Activated CD8-positive, alpha-beta memory T cell treated with anti-CD3 and anti-CD28 coated beads for 48 hours (primary cell): ENCODE data around the gene DSC3.
"Not testable (repeated sequence)": the region's sequence is repeated elsewhere in the genome, so short reads cannot be mapped to it uniquely, and the experiment has no call there.

Experiments used
- DNase-seq, 3 experiments: peaks; one replicate each; pipeline ENCODE4 v3.0.0-alpha.2; 2020; ENCODE audit warnings: low read depth in 2 of 3, low spot score in 2 of 3

DSC3 gene

GRCh38 chr18:31041271-31042083 is 1.1 kb downstream of the DSC3 start:
- no peak for DNase-seq

GRCh38 chr18:31040686-31041270 is 1.8 kb downstream of the DSC3 start:
- no peak for DNase-seq

DNA sequence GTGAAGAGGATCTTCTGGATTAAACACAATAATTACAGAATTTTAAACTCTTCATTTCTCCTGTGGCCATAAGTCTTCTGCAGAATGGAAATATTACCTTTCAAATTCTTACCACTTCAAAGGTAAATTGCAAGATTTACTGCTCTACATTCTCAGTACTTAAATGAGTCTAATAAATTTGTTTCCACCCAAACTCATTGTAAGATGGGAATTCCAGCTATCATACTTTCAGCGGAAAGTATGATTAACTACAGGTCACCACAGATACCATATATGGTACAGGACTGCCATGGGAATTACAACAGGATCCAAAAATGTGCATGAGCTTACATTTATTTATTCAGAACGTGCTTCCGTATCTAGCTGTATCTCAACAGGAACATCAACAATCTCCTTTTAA is 3.1 kb downstream of the DSC3 start:
- no peak for DNase-seq

- not testable (repeated sequence) for DNase-seq
Measured at GRCh38 chr18:31037686-31038085, 4.9 kb downstream of the DSC3 start.

DNA sequence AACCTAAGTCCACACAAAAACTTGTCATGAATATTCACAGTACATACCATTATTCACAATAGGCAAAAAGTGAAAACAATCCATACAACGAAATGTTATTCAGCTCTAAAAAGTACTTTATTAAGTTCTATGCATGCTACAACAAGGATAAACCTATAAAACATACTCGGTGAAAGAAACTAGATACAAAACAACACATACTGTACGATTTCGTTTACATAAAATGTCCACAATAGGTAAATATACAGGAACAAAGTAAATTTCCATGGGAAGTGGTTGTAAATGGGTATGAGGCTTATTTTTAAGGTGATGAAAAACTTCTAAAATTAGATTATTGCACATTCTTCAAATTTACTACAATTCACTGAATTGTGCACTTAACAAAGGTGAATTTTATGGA is 8.0 kb downstream of the DSC3 start:
- DNase-seq: no peak

DNA sequence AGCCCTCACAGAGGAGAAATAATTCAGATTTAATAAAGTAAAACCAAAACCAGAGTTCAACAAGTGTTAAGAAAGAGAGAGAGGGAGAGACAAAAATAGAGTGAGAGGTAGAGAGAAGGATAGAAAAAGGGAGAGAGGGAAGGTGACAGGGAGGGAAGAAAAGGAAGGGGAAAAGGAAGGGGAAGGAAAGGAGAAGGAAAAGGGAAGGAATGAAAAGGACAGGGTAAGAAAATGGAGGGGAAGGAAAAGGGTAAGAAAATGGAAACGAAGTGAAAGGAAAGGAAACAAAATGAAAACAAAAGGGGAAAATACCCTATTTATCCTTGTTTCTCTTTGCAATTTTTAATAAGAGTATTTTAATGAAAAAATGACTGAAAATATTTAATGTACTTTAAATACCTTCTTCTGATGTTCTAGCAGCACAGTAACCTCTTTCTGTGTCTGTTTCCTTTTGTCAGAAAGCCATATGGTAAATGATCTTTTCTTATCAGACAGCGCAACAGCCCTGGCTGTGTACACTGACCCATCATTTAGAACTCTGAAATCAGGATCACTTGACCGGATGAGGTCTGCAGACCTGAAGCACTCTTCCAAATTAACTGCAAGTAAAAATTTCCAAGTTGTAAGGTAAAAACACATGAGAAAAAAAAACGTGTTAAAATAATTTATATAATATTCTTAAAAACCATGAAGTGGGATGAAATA is 11.8 kb downstream of the DSC3 start:
- DNase-seq: no peak

- DNase-seq: no peak
Measured at GRCh38 chr18:31015715-31016434, 26.7 kb downstream of the DSC3 start.

DNA sequence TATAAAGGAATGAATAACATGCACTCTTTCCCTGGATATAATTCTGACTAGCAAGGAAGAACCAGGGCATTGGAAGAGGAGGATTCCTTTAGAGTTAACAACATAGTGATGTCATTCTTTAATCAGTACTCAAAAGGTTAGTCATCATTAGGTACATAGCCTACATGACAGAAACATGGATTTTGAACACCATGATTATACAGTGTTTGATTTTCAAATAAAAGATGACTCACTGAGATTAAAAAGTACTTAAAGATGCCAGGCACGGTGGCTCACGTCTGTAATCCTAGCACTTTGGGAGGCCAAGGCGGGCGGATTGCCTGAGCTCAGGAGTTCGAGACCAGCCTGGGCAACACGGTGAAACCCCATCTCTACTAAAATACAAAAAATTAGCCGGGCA is 31.1 kb downstream of the DSC3 start:
- DNase-seq: not testable (repeated sequence)

DNA sequence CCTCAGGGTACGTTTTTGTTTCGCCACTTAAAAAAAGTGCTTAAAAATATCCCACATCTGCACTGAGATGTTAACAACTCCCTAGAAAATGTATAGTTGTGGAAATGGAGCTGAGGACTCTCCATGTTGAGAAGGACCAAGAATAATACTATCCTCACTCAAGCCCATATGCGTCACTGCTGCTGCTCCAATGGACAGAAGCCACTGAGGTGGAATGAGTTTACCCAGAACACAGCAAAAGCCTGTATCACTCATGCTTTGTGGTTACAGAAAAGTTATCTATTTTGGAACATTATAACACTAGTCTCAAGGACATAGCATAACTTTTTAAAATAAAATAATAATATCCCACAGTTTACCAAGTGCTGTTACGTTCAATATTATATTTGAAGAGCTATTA is 31.9 kb downstream of the DSC3 start:
- no peak for DNase-seq

GRCh38 chr18:30999887-31000628 is 42.5 kb downstream of the DSC3 start:
- DNase-seq: no peak

- DNase-seq: no peak
Measured at GRCh38 chr18:30999186-30999585, 43.4 kb downstream of the DSC3 start.

GRCh38 chr18:30997223-30997622 is 45.3 kb downstream of the DSC3 start:
- DNase-seq: no peak

DNA sequence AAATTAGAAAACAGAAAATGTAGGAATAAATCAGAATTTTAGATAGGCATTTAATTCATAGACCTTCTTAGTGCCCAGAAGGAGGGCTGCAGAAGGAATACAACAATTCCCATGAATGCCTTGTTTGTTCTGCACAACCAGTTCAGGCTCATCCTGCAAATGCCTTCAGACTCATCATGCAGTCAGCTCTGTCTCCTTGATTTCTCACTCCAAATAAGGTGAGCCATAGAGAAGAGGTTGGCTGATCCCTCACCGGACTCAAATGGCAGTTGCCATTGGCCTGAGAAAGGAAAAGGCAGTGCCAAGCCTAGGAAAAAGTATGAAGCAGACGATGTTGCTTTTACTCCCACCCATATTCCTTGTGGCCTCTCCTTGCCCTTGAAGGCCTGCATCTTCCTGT is 50.3 kb downstream of the DSC3 start:
- DNase-seq: no peak

DNA sequence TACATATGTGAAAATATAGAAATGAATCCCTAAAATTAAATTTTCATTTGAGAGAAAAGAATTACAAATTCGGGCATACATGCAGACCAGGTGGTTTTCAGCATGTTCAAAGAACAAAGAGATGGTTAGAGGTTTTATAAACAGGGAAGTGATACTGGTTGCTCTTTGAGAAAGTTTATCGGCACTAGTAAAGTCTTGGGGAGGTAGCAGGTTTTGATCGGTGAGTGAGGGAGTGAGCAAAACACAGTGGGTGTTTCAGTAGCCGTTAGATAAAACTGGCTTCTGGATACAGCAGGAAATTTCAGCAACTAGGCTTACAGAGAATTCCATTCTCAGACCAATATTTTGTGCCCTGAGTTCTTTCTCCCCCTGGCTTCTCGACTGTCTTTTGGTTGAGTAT is 51.1 kb downstream of the DSC3 start:
- DNase-seq: no peak

GRCh38 chr18:30989141-30989540 is 53.4 kb downstream of the DSC3 start:
- no peak for DNase-seq

GRCh38 chr18:30988440-30988839 is 54.1 kb downstream of the DSC3 start:
- no peak for DNase-seq

DNA sequence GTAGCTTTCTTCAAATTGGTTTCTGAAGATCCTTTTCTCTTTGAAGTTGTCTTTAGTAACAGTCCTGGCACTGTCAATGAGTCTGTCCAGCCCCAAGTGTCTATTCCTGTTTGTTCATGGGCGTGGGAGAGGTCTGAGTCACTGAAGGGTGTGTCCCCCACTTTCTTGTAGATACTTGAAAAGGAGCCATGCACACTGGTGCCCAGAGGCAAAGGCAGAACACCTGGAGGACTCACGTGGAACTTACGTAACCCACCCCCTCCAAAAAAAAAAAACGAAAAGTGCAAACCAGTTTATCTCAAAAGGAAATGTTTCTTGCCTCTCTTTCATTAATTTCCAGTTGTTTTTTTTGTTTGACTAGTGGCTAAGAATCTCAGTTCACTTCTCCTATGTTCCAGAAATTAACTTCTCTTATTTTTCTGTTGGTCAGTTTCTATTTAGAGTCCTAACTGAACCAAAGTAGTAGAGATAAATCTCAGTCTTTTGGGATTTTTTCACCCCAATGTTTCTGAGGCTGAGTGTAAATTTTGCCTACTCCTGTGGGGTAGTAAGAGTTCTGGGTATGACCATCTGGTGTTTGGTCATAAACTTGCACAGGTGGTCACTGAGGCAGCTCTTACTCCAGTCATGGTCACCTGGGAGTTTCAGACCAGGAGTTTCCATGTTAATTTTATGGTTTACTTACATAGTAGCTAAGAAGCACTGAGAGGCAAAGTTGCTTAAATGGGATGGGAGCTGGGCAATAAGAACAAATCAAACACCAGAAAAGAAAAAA is 54.9 kb downstream of the DSC3 start:
- no peak for DNase-seq

GRCh38 chr18:30985753-30986152 is 56.8 kb downstream of the DSC3 start:
- DNase-seq: no peak

DNA sequence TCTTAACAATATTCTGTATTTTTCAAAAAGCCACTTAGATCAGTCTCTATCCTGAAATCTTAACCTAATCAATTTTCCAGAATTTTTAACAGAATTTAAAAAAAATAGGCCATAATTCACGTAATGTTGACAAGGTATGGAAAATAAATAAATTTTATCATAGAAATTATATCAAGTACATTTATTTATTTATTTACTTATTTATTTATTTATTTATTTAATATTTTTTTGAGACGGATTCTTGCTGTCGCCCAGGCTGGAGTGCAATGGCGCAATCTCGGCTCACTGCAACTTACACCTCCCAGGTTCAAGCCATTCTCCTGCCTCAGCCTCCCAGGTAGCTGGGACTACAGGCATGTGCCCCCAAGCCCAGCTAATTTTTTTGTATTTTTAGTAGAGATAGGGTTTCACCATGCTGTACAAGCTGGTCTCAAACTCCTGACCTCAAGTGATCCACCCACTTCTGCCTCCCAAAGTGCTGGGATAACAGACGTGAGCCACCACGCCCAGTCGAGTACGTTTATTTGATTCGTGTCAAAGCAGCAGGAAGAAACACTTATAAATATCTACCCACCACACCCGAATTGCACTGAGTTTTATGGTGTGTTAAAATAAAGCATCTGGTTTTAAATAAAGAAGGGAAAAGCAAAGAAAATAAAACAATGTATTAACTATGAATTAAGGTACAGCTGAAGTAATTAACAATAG is 60.1 kb downstream of the DSC3 start:
- DNase-seq: no peak

DNA sequence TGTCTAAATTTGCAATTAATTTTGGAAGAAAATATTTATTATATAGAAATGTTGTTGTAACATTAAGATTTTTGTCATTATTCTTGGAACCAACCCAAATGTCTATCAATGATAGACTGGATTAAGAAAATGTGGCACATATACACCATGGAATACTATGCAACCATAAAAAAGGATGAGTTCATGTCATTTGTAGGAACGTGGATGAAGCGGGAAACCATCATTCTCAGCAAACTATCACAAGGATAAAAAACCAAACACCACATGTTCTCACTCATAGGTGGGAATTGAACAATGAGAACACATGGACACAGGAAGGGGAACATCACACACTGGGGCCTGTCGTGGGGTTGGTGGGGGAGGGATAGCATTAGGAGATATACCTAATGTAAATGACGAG is 64.5 kb downstream of the DSC3 start:
- DNase-seq: not testable (repeated sequence)
